H1 (cell line): ENCODE measurements around the gene RNASE1. TPM values are rescaled to one million over a fixed set of nuclear protein-coding genes. Genes with fewer than 3 reads are reported as not detected.

ENCODE experiments used
- BACH1 ChIP-seq: IDR thresholded peaks from 2 replicates; pipeline ENCODE4 v1.6.1; 2012; ENCODE audit warnings: low read length, improper control_type of control experiment
- CTCF ChIP-seq, 3 experiments: IDR thresholded peaks; 1 replicate in 2 of 3; 2 replicates in 1 of 3; pipeline versions ENCODE4 v1.5.1 to v1.6.1; 2011; ENCODE audit warnings: low read length in 3 of 3, mild to moderate bottlenecking in 3 of 3, inconsistent platforms in 2 of 3, low read depth in 1 of 3, moderate library complexity in 1 of 3; ENCODE audit not compliant: insufficient read depth in 1 of 3; ENCODE audit errors: control extremely low read depth in 1 of 3
- SIN3A ChIP-seq, 2 experiments: IDR thresholded peaks in 1 of 2; conservative IDR thresholded peaks in 1 of 2; 2 replicates each; pipeline ENCODE4 v1.6.1; 2011 to 2012; ENCODE audit warnings: low read length in 2 of 2, improper control_type of control experiment in 1 of 2, low read depth in 1 of 2, mild to moderate bottlenecking in 1 of 2
- polyA plus RNA-seq, 7 experiments: library from polyadenylated mRNA; depleted of rRNA in 3 of 7; stranded (reverse) in 5 of 7; unstranded in 2 of 7; fragments of >200 nt in 5 of 7; fragments of 200-250 nt in 2 of 7; gene quantifications; 1 replicate in 5 of 7; 2 replicates in 1 of 7; 4 replicates in 1 of 7; pipeline versions ENCODE4 v1.2.1 to v1.2.3, GENCODE V29; 2011 to 2013; ENCODE audit warnings: missing spikeins in 2 of 7, mixed read lengths in 2 of 7
- total RNA-seq: library from RNA; stranded (reverse); fragmentation: NEBNext Ultra II Directional; extraction: Animal tissue kit (Norgen Biotek cat#: 25700); gene quantifications from 2 replicates; pipeline ENCODE4 v1.2.1, GENCODE V29; 2021

The RNASE1 gene
- total and polyA plus RNA-seq, 2 of the 8 experiments (the other 6 are each of a cell fraction or from before 2014, with no cell fraction given) = 2.2 to 13.4 TPM

- TF ChIP-seq CTCF (IDR thresholded peaks at IDR 0.05; ENCODE audit: control extremely low read depth in 1 of 3, insufficient read depth in 1 of 3, low read depth in 1 of 3, low read length in 3 of 3) (peak; percentile 48 to 68 (median 51)), SIN3A (conservative IDR thresholded peaks at IDR 0.05 in 1 of 2, IDR thresholded peaks at IDR 0.05 in 1 of 2; ENCODE audit: low read depth in 1 of 2, low read length in 2 of 2) (peak in 1 of 2 experiments; percentile 66; a peak in 1 of 4 replicates), BACH1 (peak; percentile 18; the same call in 1 of the 2 replicates)
- TF ChIP-seq, all 59 proteins: peak for 12; not testable (repeated sequence) for 47
Measured at GRCh38 chr14:20828024-20828694, 25.5 kb upstream of the RNASE1 start (continued).
